Trophoblast cell (in vitro differentiated cells and primary cell): ENCODE measurements around the gene C11orf65.

Experiments
- DNase-seq, 2 donors: peaks; one replicate each; pipeline ENCODE4 v3.0.0-alpha.2; 2016
- H2AFZ ChIP-seq: 2 replicates; pipeline ENCODE4 v1.6.1; 2013; ENCODE audit warnings: low read length, moderate library complexity, mild to moderate bottlenecking; ENCODE audit not compliant: insufficient read depth, poor library complexity
- H2AK5ac ChIP-seq: 2 replicates; pipeline ENCODE4 v1.6.1; 2013; ENCODE audit warnings: mild to moderate bottlenecking, low read length
- H2BK120ac ChIP-seq: 2 replicates; pipeline ENCODE4 v1.6.1; 2013; ENCODE audit warnings: low read length, mild to moderate bottlenecking, moderate library complexity; ENCODE audit not compliant: insufficient read depth, poor library complexity
- H2BK12ac ChIP-seq: 2 replicates; pipeline ENCODE4 v1.6.1; 2013; ENCODE audit warnings: mild to moderate bottlenecking, low read length, moderate library complexity
- H2BK5ac ChIP-seq: 2 replicates; pipeline ENCODE4 v1.6.1; 2013; ENCODE audit warnings: low read length, low read depth, moderate library complexity, mild to moderate bottlenecking; ENCODE audit not compliant: poor library complexity
- H3K14ac ChIP-seq: 2 replicates; pipeline ENCODE4 v1.6.1; 2013; ENCODE audit warnings: mild to moderate bottlenecking, low read length
- H3K18ac ChIP-seq: 2 replicates; pipeline ENCODE4 v1.6.1; 2013; ENCODE audit warnings: mild to moderate bottlenecking, low read length
- H3K23ac ChIP-seq: 2 replicates; pipeline ENCODE4 v1.6.1; 2013; ENCODE audit warnings: low read length
- H3K27ac ChIP-seq: 2 replicates; pipeline ENCODE4 v1.5.1; 2013; ENCODE audit warnings: low read depth, mild to moderate bottlenecking, inconsistent platforms, low read length, moderate library complexity
- H3K27me3 ChIP-seq: 2 replicates; pipeline ENCODE4 v1.6.1; 2013; ENCODE audit warnings: inconsistent platforms, mild to moderate bottlenecking, low read length, moderate library complexity; ENCODE audit not compliant: insufficient read depth
- H3K36me3 ChIP-seq, 2 experiments: 1 replicate in 1 of 2; 2 replicates in 1 of 2; pipeline ENCODE4 v1.6.1; 2013; ENCODE audit warnings: low read length in 2 of 2, mild to moderate bottlenecking in 2 of 2, moderate library complexity in 1 of 2; ENCODE audit not compliant: insufficient read depth in 2 of 2, control insufficient read depth in 1 of 2
- H3K4ac ChIP-seq: 2 replicates; pipeline ENCODE4 v1.6.1; 2013; ENCODE audit warnings: low read depth, mild to moderate bottlenecking, low read length, moderate library complexity
- H3K4me1 ChIP-seq, 2 experiments: 1 replicate in 1 of 2; 2 replicates in 1 of 2; pipeline ENCODE4 v1.6.1; 2013; ENCODE audit warnings: low read length in 2 of 2, mild to moderate bottlenecking in 2 of 2, moderate library complexity in 1 of 2; ENCODE audit not compliant: insufficient read depth in 2 of 2, control insufficient read depth in 1 of 2
- H3K4me2 ChIP-seq: 2 replicates; pipeline ENCODE4 v1.6.1; 2013; ENCODE audit warnings: inconsistent platforms, mild to moderate bottlenecking, low read length, moderate library complexity
- H3K4me3 ChIP-seq: 2 replicates; pipeline ENCODE4 v1.5.1; 2013; ENCODE audit warnings: mild to moderate bottlenecking, low read depth, low read length, inconsistent platforms
- H3K79me1 ChIP-seq: one replicate; pipeline ENCODE4 v1.6.1; 2013; ENCODE audit warnings: low read length
- H3K79me2 ChIP-seq: 2 replicates; pipeline ENCODE4 v1.6.1; 2013; ENCODE audit warnings: low read length, mild to moderate bottlenecking; ENCODE audit not compliant: control insufficient read depth, insufficient read depth, poor library complexity
- H3K9ac ChIP-seq: 2 replicates; pipeline ENCODE4 v1.6.1; 2013; ENCODE audit warnings: mild to moderate bottlenecking, low read length
- H3K9me3 ChIP-seq: 2 replicates; pipeline ENCODE4 v1.6.1; 2013; ENCODE audit warnings: low read depth, mild to moderate bottlenecking, control low read depth, inconsistent platforms, low read length; ENCODE audit not compliant: insufficient read depth
- H4K12ac ChIP-seq: 2 replicates; pipeline ENCODE4 v1.6.1; 2013; ENCODE audit warnings: low read depth, mild to moderate bottlenecking, low read length, moderate library complexity
- H4K8ac ChIP-seq: 2 replicates; pipeline ENCODE4 v1.6.1; 2013; ENCODE audit warnings: low read depth, mild to moderate bottlenecking, low read length, moderate library complexity
- H4K91ac ChIP-seq: one replicate; pipeline ENCODE4 v1.6.1; 2013; ENCODE audit warnings: low read depth, mild to moderate bottlenecking, low read length, moderate library complexity
- WGBS: extraction: QIAGEN DNeasy Blood & Tissue Kit; methylation state at CpG from one replicate; pipeline ENCODE4 v1.1.7; 2013; ENCODE audit warnings: missing lambda C conversion rate; ENCODE audit not compliant: insufficient read length, insufficient coverage; ENCODE audit errors: extremely low coverage; 5-methylcytosine and 5-hydroxymethylcytosine counted together

The C11orf65 gene

DNA sequence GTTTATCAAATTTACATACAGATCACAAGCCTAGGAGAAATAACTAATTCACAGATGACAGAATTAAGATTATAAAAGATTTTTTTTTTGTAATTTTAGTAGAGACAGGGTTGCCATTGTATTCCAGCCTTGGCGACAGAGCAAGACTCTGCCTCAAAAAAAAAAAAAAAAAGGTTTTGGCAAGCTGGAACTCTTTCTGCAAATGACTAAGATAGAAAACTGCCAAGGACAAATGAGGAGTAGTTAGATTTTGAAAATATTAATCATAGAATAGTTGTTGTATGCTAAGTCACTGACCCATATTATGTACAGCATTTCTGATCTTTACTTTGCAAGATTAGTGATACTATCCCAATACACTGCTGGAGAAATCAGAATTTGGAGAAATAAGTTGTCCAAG is 99.2 kb downstream of the C11orf65 start:
- Histone ChIP-seq H4K91ac (no peak overlapping the region), H2AFZ (no peak overlapping the region)

GRCh38 chr11:108364159-108364558 is 103.2 kb downstream of the C11orf65 start:
- no peak overlapping the region for H3K4me2 ChIP-seq
- H3K4ac ChIP-seq: no peak overlapping the region
- no peak overlapping the region for H3K9ac ChIP-seq
- no peak overlapping the region for H3K14ac ChIP-seq
- H3K4me1 ChIP-seq: no peaks in the 10 kb centered on the region
- no peak overlapping the region for H2AFZ ChIP-seq
- H2AK5ac ChIP-seq: no peak overlapping the region
- no peak overlapping the region for H2BK120ac ChIP-seq
- WGBS: no CpG with 5 or more reads among the region's 2 CpGs
- no peak overlapping the region for H4K91ac ChIP-seq
- no peak overlapping the region for H4K12ac ChIP-seq
- peaks cover 2% of the 10 kb centered on the region in 2 experiments for H3K36me3 ChIP-seq
- no peak overlapping the region for H3K18ac ChIP-seq
- no peak overlapping the region for H3K4me3 ChIP-seq
- H3K79me2 ChIP-seq: no peaks in the 10 kb centered on the region
- H2BK12ac ChIP-seq: no peak overlapping the region
- H3K27me3 ChIP-seq: no peaks in the 10 kb centered on the region
- H3K23ac ChIP-seq: no peak overlapping the region
- no peak for DNase-seq
- H3K79me1 ChIP-seq: no peaks in the 10 kb centered on the region
- no peak overlapping the region for H4K8ac ChIP-seq
- H2BK5ac ChIP-seq: no peak overlapping the region
- H3K27ac ChIP-seq: no peak overlapping the region
- H3K9me3 ChIP-seq: no peaks in the 10 kb centered on the region

More for the DNA sequence above, 99.2 kb downstream of the C11orf65 start:
- no peak overlapping the region for H3K18ac ChIP-seq
- no peak overlapping the region for H3K14ac ChIP-seq
- no peaks in the 10 kb centered on the region for H3K9me3 ChIP-seq
- no peak overlapping the region for H2AK5ac ChIP-seq
- H3K27ac ChIP-seq: no peak overlapping the region
- H3K79me1 ChIP-seq: no peaks in the 10 kb centered on the region
- no peak overlapping the region for H3K4me2 ChIP-seq
- WGBS: no CpG with 5 or more reads among the region's 1 CpG
- no peak overlapping the region for H3K9ac ChIP-seq
- H4K12ac ChIP-seq: no peak overlapping the region
- no peak for DNase-seq
- H3K79me2 ChIP-seq: no peaks in the 10 kb centered on the region
- no peaks in the 10 kb centered on the region for H3K4me1 ChIP-seq
- H2BK120ac ChIP-seq: no peak overlapping the region
- H3K4ac ChIP-seq: no peak overlapping the region
- no peak overlapping the region for H3K23ac ChIP-seq
- no peak overlapping the region for H4K8ac ChIP-seq
- no peak overlapping the region for H2BK12ac ChIP-seq
- H3K36me3 ChIP-seq: peaks cover 2% of the 10 kb centered on the region in 2 experiments
- no peak overlapping the region for H2BK5ac ChIP-seq
- no peaks in the 10 kb centered on the region for H3K27me3 ChIP-seq
- no peak overlapping the region for H3K4me3 ChIP-seq

GRCh38 chr11:108351468-108351867 is 115.9 kb downstream of the C11orf65 start:
- no peak overlapping the region for H3K27ac ChIP-seq
- H3K4ac ChIP-seq: no peak overlapping the region
- no peaks in the 10 kb centered on the region for H3K4me1 ChIP-seq
- no peak overlapping the region for H3K4me3 ChIP-seq
- H3K23ac ChIP-seq: no peak overlapping the region
- no peak overlapping the region for H2BK120ac ChIP-seq
- H3K27me3 ChIP-seq: no peaks in the 10 kb centered on the region
- no peak overlapping the region for H4K91ac ChIP-seq
- no peaks in the 10 kb centered on the region for H3K9me3 ChIP-seq
- DNase-seq: no peak
- H3K79me2 ChIP-seq: no peaks in the 10 kb centered on the region
- H2AK5ac ChIP-seq: no peak overlapping the region
- no peak overlapping the region for H3K4me2 ChIP-seq
- no peak overlapping the region for H2BK12ac ChIP-seq
- no peak overlapping the region for H2BK5ac ChIP-seq
- no peak overlapping the region for H3K9ac ChIP-seq
- no peaks in the 10 kb centered on the region for H3K79me1 ChIP-seq
- H3K14ac ChIP-seq: no peak overlapping the region
- no peak overlapping the region for H2AFZ ChIP-seq
- H3K18ac ChIP-seq: no peak overlapping the region
- no peak overlapping the region for H4K12ac ChIP-seq
- H3K36me3 ChIP-seq: peaks cover 0 to 4% of the 10 kb centered on the region in 2 experiments
- H4K8ac ChIP-seq: no peak overlapping the region

- H3K14ac ChIP-seq: no peak overlapping the region
- H3K4ac ChIP-seq: no peak overlapping the region
- H3K79me2 ChIP-seq: no peaks in the 10 kb centered on the region
- no peak overlapping the region for H3K4me3 ChIP-seq
- no peak overlapping the region for H2BK12ac ChIP-seq
- no peaks in the 10 kb centered on the region for H3K9me3 ChIP-seq
- no peak overlapping the region for H2AK5ac ChIP-seq
- H3K9ac ChIP-seq: no peak overlapping the region
- H4K8ac ChIP-seq: no peak overlapping the region
- no peaks in the 10 kb centered on the region for H3K79me1 ChIP-seq
- DNase-seq: no peak
- no peak overlapping the region for H3K4me2 ChIP-seq
- no peaks in the 10 kb centered on the region for H3K27me3 ChIP-seq
- no peak overlapping the region for H2BK120ac ChIP-seq
- H2BK5ac ChIP-seq: no peak overlapping the region
- no peak overlapping the region for H4K12ac ChIP-seq
- no peak overlapping the region for H3K27ac ChIP-seq
- no peaks in the 10 kb centered on the region for H3K36me3 ChIP-seq
- H3K18ac ChIP-seq: no peak overlapping the region
- no peaks in the 10 kb centered on the region for H3K4me1 ChIP-seq
- no peak overlapping the region for H3K23ac ChIP-seq
- no peak overlapping the region for H2AFZ ChIP-seq
- no peak overlapping the region for H4K91ac ChIP-seq
These were observed 120.9 kb downstream of the C11orf65 start for GRCh38 chr11:108346451-108346850.

DNA sequence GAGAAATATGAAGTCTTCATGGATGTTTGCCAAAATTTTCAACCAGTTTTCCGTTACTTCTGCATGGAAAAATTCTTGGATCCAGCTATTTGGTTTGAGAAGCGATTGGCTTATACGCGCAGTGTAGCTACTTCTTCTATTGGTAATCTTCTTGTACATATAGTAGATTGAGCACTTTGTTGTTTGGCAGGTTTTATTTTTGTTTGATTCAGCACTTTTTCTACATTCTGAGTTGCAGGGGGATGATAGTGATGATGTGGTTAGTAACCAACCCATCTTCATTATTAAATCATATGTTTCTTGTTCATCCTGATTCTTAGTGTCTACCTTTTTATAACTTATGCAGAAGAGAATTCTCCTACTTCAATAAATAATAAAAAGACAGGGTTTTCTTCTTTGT is 121.6 kb downstream of the C11orf65 start:
- no peaks in the 10 kb centered on the region for H3K4me1 ChIP-seq
- no peak overlapping the region for H4K91ac ChIP-seq
- no peaks in the 10 kb centered on the region for H3K27me3 ChIP-seq
- H2BK12ac ChIP-seq: no peak overlapping the region
- H3K9me3 ChIP-seq: no peaks in the 10 kb centered on the region
- no peak overlapping the region for H3K4me3 ChIP-seq
- WGBS: no CpG with 5 or more reads among the region's 4 CpGs
- H3K18ac ChIP-seq: no peak overlapping the region
- H3K79me2 ChIP-seq: no peaks in the 10 kb centered on the region
- no peak overlapping the region for H3K9ac ChIP-seq
- no peak overlapping the region for H4K12ac ChIP-seq
- no peak overlapping the region for H3K14ac ChIP-seq
- H3K36me3 ChIP-seq: no peaks in the 10 kb centered on the region
- H4K8ac ChIP-seq: no peak overlapping the region
- H3K79me1 ChIP-seq: no peaks in the 10 kb centered on the region
- H2BK120ac ChIP-seq: no peak overlapping the region
- H3K23ac ChIP-seq: no peak overlapping the region
- H2AK5ac ChIP-seq: no peak overlapping the region
- DNase-seq: no peak
- H3K4ac ChIP-seq: no peak overlapping the region
- H2AFZ ChIP-seq: no peak overlapping the region
- no peak overlapping the region for H3K27ac ChIP-seq
- no peak overlapping the region for H2BK5ac ChIP-seq
- no peak overlapping the region for H3K4me2 ChIP-seq
